ENCODE results near the gene KMT2E.

KMT2E gene

GRCh38 chr7:105013816-105014692, at the start of gene KMT2E:
TSS of gene KMT2E (plus strand) at chr7:105014205. CDS start at chr7:105040953, 26,748 bp downstream.
- Histone ChIP-seq H3K4me1 (ENCODE audit: control insufficient read depth, insufficient read depth, low read length) (peaks cover 3% of the 10 kb centered on the region), H3K27me3 (ENCODE audit: control insufficient read depth in 1 of 2, insufficient read depth in 2 of 2, low read length in 2 of 2) (no peaks in the 10 kb centered on the region)

GRCh38 chr7:104964626-104965236, 49.3 kb upstream of the KMT2E start:
- H3K4me1 ChIP-seq (ENCODE audit: control insufficient read depth, insufficient read depth, low read length): peaks cover 52% of the 10 kb centered on the region
- no peaks in the 10 kb centered on the region for H3K36me3 ChIP-seq (ENCODE audit: control insufficient read depth in 2 of 2, insufficient read depth in 2 of 2, low read length in 2 of 2)
- H3K9ac ChIP-seq (ENCODE audit: low read length in 2 of 2): peak overlapping the region in 1 of 2 donors; percentile 14
- H3K27me3 ChIP-seq (ENCODE audit: control insufficient read depth in 1 of 2, insufficient read depth in 2 of 2, low read length in 2 of 2): no peaks in the 10 kb centered on the region
- H3K27ac ChIP-seq (ENCODE audit: low read length): peak overlapping the region; percentile 74
- no peaks in the 10 kb centered on the region for H3K9me3 ChIP-seq (ENCODE audit: control insufficient read depth in 2 of 2, low read length in 2 of 2)
- H3K4me3 ChIP-seq (ENCODE audit: low read length in 2 of 2): no peak overlapping the region

More at GRCh38 chr7:105013816-105014692, at the start of gene KMT2E:
- peak within 1 kb of the TSS; percentile 98 to 100 for H3K9ac ChIP-seq (ENCODE audit: low read length in 2 of 2)
- H3K27ac ChIP-seq (ENCODE audit: low read length): peak within 1 kb of the TSS; percentile 100
- no peaks in the 10 kb centered on the region for H3K36me3 ChIP-seq (ENCODE audit: control insufficient read depth in 2 of 2, insufficient read depth in 2 of 2, low read length in 2 of 2)
- peak within 1 kb of the TSS; percentile 85 to 99 for H3K4me3 ChIP-seq (ENCODE audit: low read length in 2 of 2)
- no peaks in the 10 kb centered on the region for H3K9me3 ChIP-seq (ENCODE audit: control insufficient read depth in 2 of 2, low read length in 2 of 2)

- Histone ChIP-seq H3K36me3 (ENCODE audit: control insufficient read depth in 2 of 2, insufficient read depth in 2 of 2, low read length in 2 of 2) (no peaks in the 10 kb centered on the region), H3K27me3 (ENCODE audit: control insufficient read depth in 1 of 2, insufficient read depth in 2 of 2, low read length in 2 of 2) (no peaks in the 10 kb centered on the region), H3K9ac (ENCODE audit: low read length in 2 of 2) (no peak overlapping the region), H3K4me3 (ENCODE audit: low read length in 2 of 2) (no peak overlapping the region), H3K9me3 (ENCODE audit: control insufficient read depth in 2 of 2, low read length in 2 of 2) (no peaks in the 10 kb centered on the region), H3K27ac (ENCODE audit: low read length) (peak overlapping the region; percentile 31), H3K4me1 (ENCODE audit: control insufficient read depth, insufficient read depth, low read length) (peaks cover 48% of the 10 kb centered on the region)
These were observed 48.0 kb upstream of the KMT2E start for GRCh38 chr7:104966022-104966421.

GRCh38 chr7:104967088-104967487, 46.9 kb upstream of the KMT2E start:
- H3K27ac ChIP-seq (ENCODE audit: low read length): peak overlapping the region; percentile 37
- H3K36me3 ChIP-seq (ENCODE audit: control insufficient read depth in 2 of 2, insufficient read depth in 2 of 2, low read length in 2 of 2): no peaks in the 10 kb centered on the region
- H3K9me3 ChIP-seq (ENCODE audit: control insufficient read depth in 2 of 2, low read length in 2 of 2): no peaks in the 10 kb centered on the region
- no peak overlapping the region for H3K4me3 ChIP-seq (ENCODE audit: low read length in 2 of 2)
- H3K9ac ChIP-seq (ENCODE audit: low read length in 2 of 2): peak overlapping the region in 1 of 2 donors; percentile 21
- no peaks in the 10 kb centered on the region for H3K27me3 ChIP-seq (ENCODE audit: control insufficient read depth in 1 of 2, insufficient read depth in 2 of 2, low read length in 2 of 2)
- peaks cover 49% of the 10 kb centered on the region for H3K4me1 ChIP-seq (ENCODE audit: control insufficient read depth, insufficient read depth, low read length)

- H3K27me3 ChIP-seq (ENCODE audit: control insufficient read depth in 1 of 2, insufficient read depth in 2 of 2, low read length in 2 of 2): no peaks in the 10 kb centered on the region
- no peak overlapping the region for H3K4me3 ChIP-seq (ENCODE audit: low read length in 2 of 2)
- peak overlapping the region in 1 of 2 donors; percentile 21 for H3K9ac ChIP-seq (ENCODE audit: low read length in 2 of 2)
- H3K4me1 ChIP-seq (ENCODE audit: control insufficient read depth, insufficient read depth, low read length): peaks cover 52% of the 10 kb centered on the region
- no peaks in the 10 kb centered on the region for H3K36me3 ChIP-seq (ENCODE audit: control insufficient read depth in 2 of 2, insufficient read depth in 2 of 2, low read length in 2 of 2)
- no peaks in the 10 kb centered on the region for H3K9me3 ChIP-seq (ENCODE audit: control insufficient read depth in 2 of 2, low read length in 2 of 2)
- peak overlapping the region; percentile 37 for H3K27ac ChIP-seq (ENCODE audit: low read length)
These were observed 46.4 kb upstream of the KMT2E start for GRCh38 chr7:104967595-104967994.

- Histone ChIP-seq H3K27ac (ENCODE audit: low read length) (no peak overlapping the region), H3K27me3 (ENCODE audit: control insufficient read depth in 1 of 2, insufficient read depth in 2 of 2, low read length in 2 of 2) (no peaks in the 10 kb centered on the region), H3K4me3 (ENCODE audit: low read length in 2 of 2) (no peak overlapping the region), H3K4me1 (ENCODE audit: control insufficient read depth, insufficient read depth, low read length) (peaks cover 43% of the 10 kb centered on the region), H3K9ac (ENCODE audit: low read length in 2 of 2) (no peak overlapping the region), H3K36me3 (ENCODE audit: control insufficient read depth in 2 of 2, insufficient read depth in 2 of 2, low read length in 2 of 2) (no peaks in the 10 kb centered on the region), H3K9me3 (ENCODE audit: control insufficient read depth in 2 of 2, low read length in 2 of 2) (no peaks in the 10 kb centered on the region)
These were observed 45.4 kb upstream of the KMT2E start for GRCh38 chr7:104968648-104969047.

GRCh38 chr7:104969183-104969582, 44.8 kb upstream of the KMT2E start:
- H3K4me1 ChIP-seq (ENCODE audit: control insufficient read depth, insufficient read depth, low read length): peaks cover 38% of the 10 kb centered on the region
- no peak overlapping the region for H3K27ac ChIP-seq (ENCODE audit: low read length)
- H3K9me3 ChIP-seq (ENCODE audit: control insufficient read depth in 2 of 2, low read length in 2 of 2): no peaks in the 10 kb centered on the region
- no peak overlapping the region for H3K4me3 ChIP-seq (ENCODE audit: low read length in 2 of 2)
- H3K27me3 ChIP-seq (ENCODE audit: control insufficient read depth in 1 of 2, insufficient read depth in 2 of 2, low read length in 2 of 2): no peaks in the 10 kb centered on the region
- no peak overlapping the region for H3K9ac ChIP-seq (ENCODE audit: low read length in 2 of 2)
- no peaks in the 10 kb centered on the region for H3K36me3 ChIP-seq (ENCODE audit: control insufficient read depth in 2 of 2, insufficient read depth in 2 of 2, low read length in 2 of 2)

- H3K9me3 ChIP-seq (ENCODE audit: control insufficient read depth in 2 of 2, low read length in 2 of 2): no peaks in the 10 kb centered on the region
- H3K27me3 ChIP-seq (ENCODE audit: control insufficient read depth in 1 of 2, insufficient read depth in 2 of 2, low read length in 2 of 2): no peaks in the 10 kb centered on the region
- H3K4me3 ChIP-seq (ENCODE audit: low read length in 2 of 2): no peak overlapping the region
- H3K36me3 ChIP-seq (ENCODE audit: control insufficient read depth in 2 of 2, insufficient read depth in 2 of 2, low read length in 2 of 2): no peaks in the 10 kb centered on the region
- H3K4me1 ChIP-seq (ENCODE audit: control insufficient read depth, insufficient read depth, low read length): peaks cover 40% of the 10 kb centered on the region
- peak overlapping the region in 1 of 2 donors; percentile 51 for H3K9ac ChIP-seq (ENCODE audit: low read length in 2 of 2)
- peak overlapping the region; percentile 75 for H3K27ac ChIP-seq (ENCODE audit: low read length)
These were observed 42.5 kb upstream of the KMT2E start for GRCh38 chr7:104971290-104972071.

- no peak overlapping the region for H3K9ac ChIP-seq (ENCODE audit: low read length in 2 of 2)
- H3K4me3 ChIP-seq (ENCODE audit: low read length in 2 of 2): no peak overlapping the region
- peak overlapping the region; percentile 75 for H3K27ac ChIP-seq (ENCODE audit: low read length)
- no peaks in the 10 kb centered on the region for H3K9me3 ChIP-seq (ENCODE audit: control insufficient read depth in 2 of 2, low read length in 2 of 2)
- peaks cover 44% of the 10 kb centered on the region for H3K4me1 ChIP-seq (ENCODE audit: control insufficient read depth, insufficient read depth, low read length)
- H3K36me3 ChIP-seq (ENCODE audit: control insufficient read depth in 2 of 2, insufficient read depth in 2 of 2, low read length in 2 of 2): no peaks in the 10 kb centered on the region
- H3K27me3 ChIP-seq (ENCODE audit: control insufficient read depth in 1 of 2, insufficient read depth in 2 of 2, low read length in 2 of 2): no peaks in the 10 kb centered on the region
These were observed 41.5 kb upstream of the KMT2E start for GRCh38 chr7:104972500-104972899.

- Histone ChIP-seq H3K9me3 (ENCODE audit: control insufficient read depth in 2 of 2, low read length in 2 of 2) (no peaks in the 10 kb centered on the region), H3K9ac (ENCODE audit: low read length in 2 of 2) (no peak overlapping the region), H3K36me3 (ENCODE audit: control insufficient read depth in 2 of 2, insufficient read depth in 2 of 2, low read length in 2 of 2) (no peaks in the 10 kb centered on the region), H3K27ac (ENCODE audit: low read length) (no peak overlapping the region), H3K27me3 (ENCODE audit: control insufficient read depth in 1 of 2, insufficient read depth in 2 of 2, low read length in 2 of 2) (no peaks in the 10 kb centered on the region), H3K4me1 (ENCODE audit: control insufficient read depth, insufficient read depth, low read length) (peaks cover 44% of the 10 kb centered on the region), H3K4me3 (ENCODE audit: low read length in 2 of 2) (no peak overlapping the region)
These were observed 40.8 kb upstream of the KMT2E start for GRCh38 chr7:104973227-104973626.

All from stomach smooth muscle (tissue), 2 donors.